Endothelial cell (in vitro differentiated cells): Measurements from ENCODE around the gene CLPTM1L. TPM values are rescaled to one million over a fixed set of nuclear protein-coding genes. Genes with fewer than 3 reads are reported as not detected.

Source experiments
- DNase-seq: peaks from one replicate; pipeline ENCODE4 v3.0.0; 2021; ENCODE audit warnings: low spot score
- H3K27ac Mint-ChIP-seq: one replicate; pipeline ENCODE4 v1.8.0; 2021; ENCODE audit warnings: mixed read lengths, inconsistent platforms; ENCODE audit not compliant: unreplicated experiment
- H3K27me3 Mint-ChIP-seq: one replicate; pipeline ENCODE4 v1.8.0; 2021; ENCODE audit warnings: mild to moderate bottlenecking, moderate library complexity, mixed read lengths, inconsistent platforms; ENCODE audit not compliant: unreplicated experiment
- H3K36me3 Mint-ChIP-seq: one replicate; pipeline ENCODE4 v1.8.0; 2021; ENCODE audit warnings: mild to moderate bottlenecking, low read depth, mixed read lengths, inconsistent platforms; ENCODE audit not compliant: unreplicated experiment
- H3K4me1 Mint-ChIP-seq: one replicate; pipeline ENCODE4 v1.8.0; 2021; ENCODE audit warnings: mild to moderate bottlenecking, mixed read lengths, inconsistent platforms; ENCODE audit not compliant: unreplicated experiment
- H3K4me3 Mint-ChIP-seq: one replicate; pipeline ENCODE4 v1.8.0; 2021; ENCODE audit warnings: mild to moderate bottlenecking, mixed read lengths, inconsistent platforms; ENCODE audit not compliant: unreplicated experiment
- H3K9me3 Mint-ChIP-seq: one replicate; pipeline ENCODE4 v1.8.0; 2021; ENCODE audit warnings: mixed read lengths, inconsistent platforms; ENCODE audit not compliant: unreplicated experiment
- CTCF ChIP-seq: fragments of 200-600 bp; sonication (generic); IDR thresholded peaks from one replicate; pipeline ENCODE4 v1.5.0; 2021; ENCODE audit warnings: antibody characterized with exemption; ENCODE audit not compliant: unreplicated experiment
- microRNA-seq: library from miRNA; unstranded; fragments of <30 nt; microRNA quantifications from one replicate; pipeline ENCODE4, GENCODE V29; 2020; ENCODE audit not compliant: unreplicated experiment
- total RNA-seq: library from RNA; stranded (reverse); fragmentation: NEBNext Ultra II Directional; extraction: Animal tissue kit (Norgen Biotek cat#: 25700); gene quantifications from one replicate; pipeline ENCODE4 v1.2.1, GENCODE V29; 2021; ENCODE audit not compliant: unreplicated experiment

Gene CLPTM1L
- total RNA-seq, 1 donor from 2014 or later, result 86.6 TPM

- Mint-ChIP-seq H3K4me3 (no peak overlapping the region), H3K9me3 (no peaks in the 10 kb centered on the region), H3K27me3 (peaks cover 4% of the 10 kb centered on the region), H3K36me3 (no peaks in the 10 kb centered on the region), H3K27ac (no peak overlapping the region), H3K4me1 (no peaks in the 10 kb centered on the region)
- no peak for TF ChIP-seq CTCF
- DNase-seq, result no peak
Measured at GRCh38 chr5:1268666-1269065, 76.2 kb downstream of the CLPTM1L start.

- no peak overlapping the region for H3K27ac Mint-ChIP-seq
- TF ChIP-seq CTCF, result no peak
- H3K36me3 Mint-ChIP-seq, result no peaks in the 10 kb centered on the region
- H3K27me3 Mint-ChIP-seq, result peaks cover 4% of the 10 kb centered on the region
- H3K4me1 Mint-ChIP-seq, result no peaks in the 10 kb centered on the region
- no peak for DNase-seq
- H3K4me3 Mint-ChIP-seq, result no peak overlapping the region
- H3K9me3 Mint-ChIP-seq, result no peaks in the 10 kb centered on the region
Measured at GRCh38 chr5:1268056-1268455, 76.8 kb downstream of the CLPTM1L start.

Small RNAs within 50 kb of the gene (microRNA-seq; reads per million reads assigned to microRNA genes)
- 0.35 reads per million for gene MIR4457

Other genes with a start within 250 kb of the CLPTM1L start
- 24.5 TPM for gene SLC12A7, start 233.0 kb downstream of the CLPTM1L start, total RNA-seq
- gene SLC6A19, start 143.5 kb downstream of the CLPTM1L start, total RNA-seq, result not detected
- not detected for gene SLC6A18, start 119.7 kb downstream of the CLPTM1L start, total RNA-seq
- gene TERT, start 50.0 kb downstream of the CLPTM1L start, total RNA-seq, result 0.28 TPM
- gene SLC6A3, start 100.3 kb upstream of the CLPTM1L start, total RNA-seq, result 0.10 TPM
- 81.3 TPM for gene LPCAT1, start 178.9 kb upstream of the CLPTM1L start, total RNA-seq